Memory B cell (primary cell): ENCODE data around the gene LNPEP.

ENCODE experiments used
- ATAC-seq: fragments of 150-1000 bp; cut with Tn5 transposase; 2 replicates; pipeline ENCODE4 v1.10.0; 2021; ENCODE audit warnings: low read depth, mild to moderate bottlenecking, moderate library complexity
- DNase-seq, 2 donors: peaks; one replicate each; pipeline ENCODE4 v3.0.0; 2022; ENCODE audit warnings: low spot score in 2 of 2
- H3K27ac Mint-ChIP-seq: one replicate; pipeline ENCODE4 v1.8.0; 2022; ENCODE audit warnings: mild to moderate bottlenecking, moderate library complexity, mixed read lengths
- H3K27me3 Mint-ChIP-seq: one replicate; pipeline ENCODE4 v1.8.0; 2022; ENCODE audit warnings: mixed read lengths
- H3K36me3 Mint-ChIP-seq: one replicate; pipeline ENCODE4 v1.8.0; 2022; ENCODE audit warnings: mild to moderate bottlenecking, mixed read lengths
- H3K4me1 Mint-ChIP-seq: one replicate; pipeline ENCODE4 v1.8.0; 2022; ENCODE audit warnings: mixed read lengths
- H3K4me3 Mint-ChIP-seq: one replicate; pipeline ENCODE4 v1.8.0; 2022; ENCODE audit warnings: mild to moderate bottlenecking, moderate library complexity, mixed read lengths
- H3K9me3 Mint-ChIP-seq: one replicate; pipeline ENCODE4 v1.8.0; 2022; ENCODE audit warnings: mixed read lengths

Gene LNPEP

DNA sequence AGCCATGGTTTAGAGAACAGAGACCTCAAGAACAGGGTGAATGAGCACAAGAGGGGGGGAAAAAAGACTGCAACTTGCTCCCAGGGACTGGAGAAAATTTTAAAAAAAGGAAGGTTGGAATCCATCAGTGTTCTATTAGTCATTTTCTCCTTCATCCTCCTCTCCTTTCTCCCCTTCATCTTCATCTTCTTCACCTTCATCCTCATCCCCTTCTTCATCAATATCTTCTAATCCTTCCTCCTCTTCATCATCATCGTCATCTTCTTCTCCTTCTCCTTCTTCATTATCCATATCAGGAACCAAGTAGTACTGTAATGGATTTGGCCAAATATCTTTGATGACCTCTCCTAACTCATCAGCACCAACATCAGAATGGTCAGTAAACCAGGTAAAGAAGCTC lies 120.4 kb downstream of the LNPEP start:
- peaks cover 2% of the 10 kb centered on the region for H3K4me1 Mint-ChIP-seq
- H3K27me3 Mint-ChIP-seq = peaks cover 2% of the 10 kb centered on the region
- no peak overlapping the region for H3K27ac Mint-ChIP-seq
- H3K4me3 Mint-ChIP-seq = no peak overlapping the region
- peaks cover 9% of the 10 kb centered on the region for H3K9me3 Mint-ChIP-seq
- DNase-seq = no peak
- ATAC-seq = no peak
- H3K36me3 Mint-ChIP-seq = peaks cover 11% of the 10 kb centered on the region

DNA sequence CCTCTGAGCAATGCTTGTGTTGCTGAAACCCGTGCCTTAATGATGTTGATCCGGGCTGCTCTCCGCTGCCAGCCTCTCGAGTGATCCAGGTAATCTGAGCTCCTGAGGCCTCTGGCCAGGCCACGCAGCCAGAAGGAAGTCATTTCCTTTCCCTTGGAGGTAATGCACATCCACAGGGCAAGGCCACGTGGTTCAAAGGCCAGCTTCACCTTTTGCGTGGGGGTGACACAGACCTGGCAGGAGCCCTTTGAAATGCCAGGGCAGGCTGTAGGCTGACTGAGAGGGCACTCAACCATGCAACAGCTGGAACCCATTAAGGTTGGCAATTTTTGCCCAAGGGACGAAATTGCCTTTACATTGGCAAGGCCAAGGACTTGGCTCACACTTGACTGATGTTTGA lies 126.2 kb downstream of the LNPEP start:
- ATAC-seq = no peak
- no peak overlapping the region for H3K4me3 Mint-ChIP-seq

DNA sequence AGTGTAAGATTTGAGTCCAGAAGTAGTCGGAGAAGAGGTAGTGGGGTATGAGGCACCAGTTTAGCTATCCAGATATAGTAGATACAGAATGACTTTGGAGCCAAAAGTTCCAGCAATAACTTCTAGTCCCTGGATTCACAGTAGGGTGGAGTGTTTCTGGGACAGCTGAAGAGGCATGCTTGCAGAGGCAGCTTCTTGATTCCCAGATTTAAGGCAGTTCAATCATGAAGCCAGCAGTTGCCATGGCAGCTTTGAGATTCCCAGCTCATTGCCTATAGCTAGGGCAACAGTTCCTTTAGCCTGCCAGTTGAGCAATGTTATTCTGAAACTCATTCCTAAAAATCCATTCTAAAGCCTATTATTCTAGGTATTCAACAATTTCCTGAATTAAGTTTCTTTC lies 127.4 kb downstream of the LNPEP start:
- H3K9me3 Mint-ChIP-seq = peaks cover 6% of the 10 kb centered on the region
- H3K4me3 Mint-ChIP-seq = no peak overlapping the region
- H3K4me1 Mint-ChIP-seq = no peaks in the 10 kb centered on the region

More for the DNA sequence above, 126.2 kb downstream of the LNPEP start:
- no peaks in the 10 kb centered on the region for H3K27me3 Mint-ChIP-seq
- peaks cover 8% of the 10 kb centered on the region for H3K36me3 Mint-ChIP-seq
- peaks cover 6% of the 10 kb centered on the region for H3K9me3 Mint-ChIP-seq
- DNase-seq = no peak
- H3K4me1 Mint-ChIP-seq = no peaks in the 10 kb centered on the region
- no peak overlapping the region for H3K27ac Mint-ChIP-seq

DNA sequence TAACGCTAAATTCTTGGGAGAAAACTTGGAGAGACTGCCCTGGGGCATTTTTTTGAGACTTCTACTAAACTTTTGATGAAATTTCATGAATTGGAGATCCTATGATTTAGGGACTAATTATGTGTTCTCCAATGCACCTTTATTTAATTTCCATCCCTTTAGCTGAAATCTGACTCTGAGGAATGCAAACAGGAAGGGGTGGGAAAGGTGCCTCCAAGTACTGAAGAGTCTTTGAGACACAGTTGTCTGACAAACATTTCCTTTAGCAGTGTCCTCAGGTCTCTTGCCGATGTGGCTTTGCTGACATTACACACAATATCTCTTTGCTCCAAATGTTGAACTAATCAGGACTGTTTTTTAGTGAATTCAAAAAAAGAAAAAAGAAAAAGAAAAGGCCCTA lies 129.6 kb downstream of the LNPEP start:
- Mint-ChIP-seq H3K4me3 (no peak overlapping the region), H3K27me3 (peaks cover 3% of the 10 kb centered on the region), H3K9me3 (no peaks in the 10 kb centered on the region), H3K36me3 (peaks cover 3% of the 10 kb centered on the region), H3K27ac (no peak overlapping the region), H3K4me1 (no peaks in the 10 kb centered on the region)
- ATAC-seq (no peak), DNase-seq (no peak)

More for the DNA sequence above, 127.4 kb downstream of the LNPEP start:
- Mint-ChIP-seq H3K27me3 (no peaks in the 10 kb centered on the region), H3K36me3 (peaks cover 8% of the 10 kb centered on the region), H3K27ac (no peak overlapping the region)
- ATAC-seq (no peak), DNase-seq (no peak)

DNA sequence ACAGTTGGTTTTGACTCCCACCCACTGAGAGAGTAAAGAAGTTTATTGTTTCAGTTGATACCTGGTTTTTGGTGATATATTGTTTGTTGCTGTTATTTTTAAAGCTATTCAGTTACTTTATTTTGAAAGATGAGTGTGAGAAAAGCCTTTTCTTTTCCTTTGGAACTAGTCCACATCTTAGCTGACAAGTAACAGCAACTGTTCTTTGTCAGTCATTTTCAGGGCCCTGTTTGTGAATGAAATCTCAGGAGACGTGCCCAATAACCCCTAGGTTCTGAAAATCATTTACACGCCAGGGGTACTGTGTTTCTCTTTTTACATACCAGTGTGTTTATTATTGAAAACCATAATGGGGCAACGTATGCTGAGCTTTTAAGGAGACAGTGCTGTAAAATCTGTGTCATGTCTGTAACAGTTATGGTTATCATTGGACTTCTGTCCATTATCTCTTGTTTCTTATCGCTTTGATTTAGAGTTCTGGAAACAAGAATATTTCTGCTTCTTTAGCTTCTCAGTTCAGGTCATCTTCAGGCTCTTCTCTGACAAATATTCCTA lies 131.5 kb downstream of the LNPEP start:
- no peak for DNase-seq
- peaks cover 3% of the 10 kb centered on the region for H3K27me3 Mint-ChIP-seq
- no peaks in the 10 kb centered on the region for H3K4me1 Mint-ChIP-seq
- H3K4me3 Mint-ChIP-seq = no peak overlapping the region
- no peak overlapping the region for H3K27ac Mint-ChIP-seq
- H3K9me3 Mint-ChIP-seq = no peaks in the 10 kb centered on the region
- ATAC-seq = no peak
- no peaks in the 10 kb centered on the region for H3K36me3 Mint-ChIP-seq

DNA sequence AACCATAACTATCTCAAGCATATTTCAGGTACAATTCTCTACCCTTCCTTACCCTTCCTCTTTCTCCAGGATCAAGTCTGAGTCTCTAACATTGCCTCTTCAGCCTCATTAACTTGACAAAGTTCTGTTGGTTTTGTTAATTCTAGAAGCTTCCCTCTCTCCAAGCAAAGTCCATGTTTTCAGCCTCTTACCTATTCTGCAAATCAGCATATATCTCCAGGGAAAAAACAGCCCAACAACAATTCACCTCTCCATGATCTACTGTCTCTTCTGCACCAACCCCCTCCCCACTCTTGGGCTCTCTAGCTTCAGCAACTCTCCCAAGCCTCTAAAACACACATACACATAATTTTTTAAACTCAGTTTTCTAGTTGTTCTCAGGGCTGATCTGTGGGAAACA lies 134.4 kb downstream of the LNPEP start:
- Mint-ChIP-seq H3K4me3 (no peak overlapping the region), H3K4me1 (peaks cover 16% of the 10 kb centered on the region), H3K27ac (no peak overlapping the region), H3K9me3 (no peaks in the 10 kb centered on the region), H3K36me3 (peaks cover 2% of the 10 kb centered on the region), H3K27me3 (peaks cover 5% of the 10 kb centered on the region)
- DNase-seq (no peak), ATAC-seq (no peak)

DNA sequence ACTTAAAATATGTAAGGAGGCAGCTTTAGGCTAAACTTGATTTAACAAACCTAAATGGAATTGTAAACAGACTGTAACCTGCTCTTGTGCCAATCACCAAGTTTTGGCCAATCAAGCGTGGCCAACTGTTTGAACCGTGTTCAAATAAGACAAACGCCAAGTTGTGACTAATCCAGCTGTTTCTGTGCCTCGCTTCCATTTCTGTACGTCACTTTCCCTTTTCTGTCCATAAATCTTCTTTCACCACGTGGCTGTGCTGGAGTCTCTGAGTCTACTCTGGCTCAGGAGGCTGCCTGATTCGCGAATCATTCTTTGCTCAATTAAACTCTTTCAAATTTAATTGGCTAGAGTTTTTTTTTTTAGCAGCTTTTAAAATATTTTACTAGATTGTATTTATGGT lies 135.2 kb downstream of the LNPEP start:
- Mint-ChIP-seq H3K4me1 (peaks cover 16% of the 10 kb centered on the region), H3K27me3 (peaks cover 5% of the 10 kb centered on the region), H3K9me3 (no peaks in the 10 kb centered on the region), H3K36me3 (peaks cover 2% of the 10 kb centered on the region), H3K4me3 (no peak overlapping the region), H3K27ac (no peak overlapping the region)
- ATAC-seq (no peak), DNase-seq (no peak)

DNA sequence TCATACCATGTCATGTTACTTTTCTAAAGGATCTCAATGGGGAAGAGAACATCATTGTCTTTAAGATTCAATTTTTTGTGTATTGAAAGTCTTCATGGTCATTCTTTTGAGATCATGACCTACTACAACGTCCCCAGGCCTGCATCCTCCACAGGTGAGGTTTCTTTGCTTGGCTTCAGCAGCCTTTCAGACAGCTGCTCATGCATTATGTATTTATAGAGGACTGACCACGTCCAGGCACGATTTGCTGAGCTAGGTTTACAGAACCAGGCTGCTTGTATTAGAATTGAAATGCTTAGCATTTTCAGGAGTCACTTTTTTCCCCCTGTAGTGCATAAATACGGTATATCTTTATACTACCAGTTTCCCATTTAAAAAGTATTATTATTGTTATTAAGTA lies 136.1 kb downstream of the LNPEP start:
- H3K27me3 Mint-ChIP-seq = peaks cover 5% of the 10 kb centered on the region
- no peak for DNase-seq
- no peak overlapping the region for H3K27ac Mint-ChIP-seq
- peaks cover 16% of the 10 kb centered on the region for H3K4me1 Mint-ChIP-seq
- peaks cover 2% of the 10 kb centered on the region for H3K36me3 Mint-ChIP-seq
- no peaks in the 10 kb centered on the region for H3K9me3 Mint-ChIP-seq
- ATAC-seq = no peak
- no peak overlapping the region for H3K4me3 Mint-ChIP-seq

DNA sequence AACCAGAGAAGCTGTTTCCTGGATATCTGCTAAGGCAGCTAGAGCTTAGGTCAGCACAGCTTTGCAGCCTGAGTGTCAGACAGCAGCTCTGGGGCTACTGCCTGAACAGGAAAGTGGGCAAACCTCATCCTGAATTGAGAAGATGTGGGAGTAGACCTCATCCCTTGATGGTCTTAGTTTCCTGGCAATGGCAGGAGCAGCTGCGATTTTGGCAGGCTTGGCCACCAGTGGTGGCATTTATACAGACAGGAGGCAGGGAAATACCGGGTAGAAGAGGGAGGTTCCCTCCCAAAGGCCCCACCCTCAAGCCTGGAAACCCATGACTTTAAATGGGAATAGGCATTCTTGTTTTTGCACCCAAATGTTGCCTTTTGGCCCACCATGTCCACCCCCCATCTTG lies 136.8 kb downstream of the LNPEP start:
- H3K9me3 Mint-ChIP-seq = no peaks in the 10 kb centered on the region
- no peak for ATAC-seq

DNA sequence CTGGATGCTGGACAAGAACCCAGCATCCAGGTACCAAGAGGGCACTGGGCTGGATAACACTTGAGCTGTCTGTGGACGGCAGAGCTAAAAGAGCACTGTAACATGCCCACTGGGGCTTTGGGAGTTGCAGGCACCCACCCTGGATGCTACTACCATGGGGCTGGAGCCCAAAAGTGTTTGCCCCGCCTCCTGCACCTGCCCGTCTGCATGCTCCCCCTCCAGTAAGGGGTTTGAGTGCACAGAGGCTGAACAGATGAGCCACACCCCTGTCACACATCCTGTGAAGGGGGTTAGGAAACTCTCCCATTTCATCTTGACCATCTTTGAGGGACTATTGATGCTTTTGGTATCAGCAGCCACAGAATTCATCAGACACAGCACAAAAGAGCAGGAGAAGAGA lies 137.5 kb downstream of the LNPEP start:
- Mint-ChIP-seq H3K27me3 (peaks cover 5% of the 10 kb centered on the region), H3K9me3 (no peaks in the 10 kb centered on the region), H3K36me3 (peaks cover 2% of the 10 kb centered on the region), H3K4me3 (peak overlapping the region; percentile 75), H3K27ac (no peak overlapping the region), H3K4me1 (peaks cover 18% of the 10 kb centered on the region)
- DNase-seq (no peak), ATAC-seq (no peak)

More for the DNA sequence above, 136.8 kb downstream of the LNPEP start:
- no peak for DNase-seq
- Mint-ChIP-seq H3K27me3 (peaks cover 5% of the 10 kb centered on the region), H3K36me3 (peaks cover 2% of the 10 kb centered on the region), H3K4me3 (peak overlapping the region; percentile 8), H3K4me1 (peaks cover 16% of the 10 kb centered on the region), H3K27ac (no peak overlapping the region)

DNA sequence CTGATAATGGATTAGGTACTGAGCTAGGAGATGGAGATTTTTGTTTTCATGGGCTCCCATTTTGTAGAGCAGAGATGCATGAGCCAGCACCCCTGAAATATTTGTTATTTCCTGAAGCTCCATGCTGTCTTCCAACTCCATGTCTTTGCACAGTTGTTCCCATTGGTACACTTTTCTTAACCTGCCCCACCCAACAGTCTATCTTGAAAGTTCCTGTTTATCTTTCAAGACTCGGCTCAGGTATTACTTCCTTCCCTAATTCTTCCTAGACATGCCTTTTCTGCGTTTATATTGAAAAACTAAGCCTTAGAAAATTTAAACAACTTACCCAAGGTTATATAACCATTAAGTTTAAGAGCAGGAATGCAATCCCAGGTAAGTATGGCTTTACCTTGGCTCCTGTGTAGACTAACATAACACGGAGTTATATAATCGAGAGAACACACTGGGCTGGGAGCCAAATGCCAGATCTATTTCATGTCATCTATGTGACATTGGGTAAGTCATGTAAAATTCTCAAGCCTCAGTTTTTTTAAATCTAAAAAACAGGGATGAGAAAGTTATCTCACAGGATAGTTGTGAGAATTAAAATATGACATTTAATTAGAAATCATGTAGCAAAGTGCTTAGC lies 139.1 kb downstream of the LNPEP start:
- Mint-ChIP-seq H3K36me3 (peaks cover 2% of the 10 kb centered on the region), H3K4me1 (peaks cover 25% of the 10 kb centered on the region), H3K4me3 (peak overlapping the region; percentile 55), H3K27me3 (peaks cover 5% of the 10 kb centered on the region), H3K27ac (no peak overlapping the region), H3K9me3 (no peaks in the 10 kb centered on the region)
- no peak for ATAC-seq
- DNase-seq = no peak

DNA sequence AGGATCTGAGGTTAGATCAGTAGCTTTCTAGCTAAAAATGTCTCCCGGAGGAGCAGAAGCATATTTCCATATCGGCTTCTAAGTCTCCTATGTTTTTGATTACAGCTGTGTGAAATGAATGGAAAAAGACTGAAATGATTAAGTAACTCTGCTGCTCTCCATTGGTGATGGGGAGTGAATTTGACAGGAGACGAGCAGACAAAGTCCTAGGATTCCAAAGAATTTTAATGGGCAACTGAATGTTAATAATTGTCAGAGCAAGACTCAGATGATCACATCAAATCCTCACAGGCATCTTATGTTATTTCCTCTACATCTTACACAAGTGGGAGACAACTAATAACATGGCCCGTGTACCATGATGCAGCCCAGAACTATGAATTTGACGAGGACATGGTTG lies 139.8 kb downstream of the LNPEP start:
- H3K4me3 Mint-ChIP-seq = no peak overlapping the region
- peaks cover 25% of the 10 kb centered on the region for H3K4me1 Mint-ChIP-seq
- DNase-seq (no peak), ATAC-seq (no peak)
- peaks cover 2% of the 10 kb centered on the region for H3K36me3 Mint-ChIP-seq
- H3K27me3 Mint-ChIP-seq = peaks cover 2% of the 10 kb centered on the region
- H3K9me3 Mint-ChIP-seq = no peaks in the 10 kb centered on the region
- H3K27ac Mint-ChIP-seq = no peak overlapping the region

DNA sequence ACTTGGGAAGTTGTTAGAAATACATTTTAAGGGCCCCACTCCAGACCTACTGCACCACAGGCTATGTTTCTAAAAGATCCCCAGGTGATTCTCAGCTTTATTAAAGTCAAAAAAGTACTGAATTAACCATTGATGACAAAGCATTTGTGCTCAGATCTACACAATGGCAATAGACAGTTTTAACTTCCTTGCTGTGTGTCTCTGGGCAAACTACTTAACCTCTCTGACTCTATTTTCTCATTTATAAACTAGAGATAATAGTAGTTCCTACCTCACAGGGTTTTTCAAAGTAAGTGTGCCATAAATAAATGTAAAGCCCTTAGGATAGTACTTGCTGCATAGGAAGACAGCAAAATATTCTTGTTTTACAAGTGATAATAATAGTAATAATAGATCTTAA lies 140.2 kb downstream of the LNPEP start:
- Mint-ChIP-seq H3K4me3 (no peak overlapping the region), H3K9me3 (no peaks in the 10 kb centered on the region), H3K27me3 (peaks cover 2% of the 10 kb centered on the region), H3K4me1 (peaks cover 25% of the 10 kb centered on the region), H3K27ac (no peak overlapping the region), H3K36me3 (peaks cover 2% of the 10 kb centered on the region)
- DNase-seq = no peak
- ATAC-seq = no peak

DNA sequence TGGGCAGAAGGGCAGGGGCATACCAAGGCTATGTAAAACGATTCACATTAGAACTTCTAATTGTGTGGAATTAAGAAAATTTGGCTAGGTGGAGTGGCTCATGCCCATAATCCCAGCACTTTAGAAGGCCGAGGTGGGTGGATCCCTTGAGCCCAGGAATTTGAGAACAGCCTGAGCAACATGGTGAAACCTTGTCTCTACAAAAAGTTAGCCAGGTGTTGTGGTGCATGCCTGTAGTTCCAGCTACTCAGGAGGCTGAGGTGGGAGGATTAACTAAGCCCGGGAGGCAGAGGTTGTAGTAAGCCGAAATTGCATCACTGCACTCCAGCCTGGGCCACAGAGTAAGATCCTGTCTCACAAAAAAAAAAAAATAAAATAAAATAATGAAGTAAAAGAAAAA lies 141.4 kb downstream of the LNPEP start:
- H3K4me1 Mint-ChIP-seq = peaks cover 29% of the 10 kb centered on the region
- H3K27me3 Mint-ChIP-seq = peaks cover 2% of the 10 kb centered on the region
- H3K27ac Mint-ChIP-seq = no peak overlapping the region
- no peak for ATAC-seq
- no peak for DNase-seq
- H3K4me3 Mint-ChIP-seq = no peak overlapping the region
- no peaks in the 10 kb centered on the region for H3K9me3 Mint-ChIP-seq
- peaks cover 2% of the 10 kb centered on the region for H3K36me3 Mint-ChIP-seq
